ENCODE data around the gene CISH. TPM values are rescaled to one million over a fixed set of nuclear protein-coding genes. Genes with fewer than 3 reads are reported as not detected.

The CISH gene
- total and polyA plus RNA-seq, 10 of the 15 experiments (the other 5 are each of a cell fraction or from before 2014, with no cell fraction given), result 0.21 to 4.4 (median 1.8) TPM

GRCh38 chr3:50586763-50587070 is 24.9 kb downstream of the CISH start (continued):
- TF ChIP-seq ZBTB40 (IDR thresholded peaks at IDR 0.05; ENCODE audit: borderline replicate concordance), result no peak
- TF ChIP-seq RB1 (IDR thresholded peaks at IDR 0.05; ENCODE audit: borderline replicate concordance), result no peak
- TF ChIP-seq ZNF24 (IDR thresholded peaks at IDR 0.05), result no peak

GRCh38 chr3:50585919-50586762 is 25.4 kb downstream of the CISH start:
- RAD21 ChIA-PET (ENCODE audit: unreplicated experiment), result interaction anchor here (0.5 to 8.2 kb wide), 8 partner anchors 9 to 1617 kb away, joined by 3 to 135 read pairs (median 4); partner anchors contain the start of genes CISH and HEMK1
- no TSS peak for BruUV-seq (replicated peaks)
- Histone ChIP-seq H3K27ac (ENCODE audit: control insufficient read depth, insufficient read depth) (no peak overlapping the region), H3K4me2 (ENCODE audit: control insufficient read depth, insufficient read depth) (no peak overlapping the region), H2AFZ (ENCODE audit: control insufficient read depth, low read depth, low read length) (no peak overlapping the region), H4K20me1 (ENCODE audit: control insufficient read depth, insufficient read depth) (no peaks in the 10 kb centered on the region), H3K4me3 (no peak overlapping the region), H3K27me3 (replicated peaks in 1 of 2; ENCODE audit: control insufficient read depth in 2 of 2, insufficient read depth in 2 of 2, low read length in 1 of 2) (no peaks in the 10 kb centered on the region), H3K9ac (ENCODE audit: control insufficient read depth, insufficient read depth, low read length) (no peak overlapping the region), H3K79me2 (ENCODE audit: control insufficient read depth, insufficient read depth, low read length) (no peaks in the 10 kb centered on the region), H3K9me3 (replicated peaks; ENCODE audit: control insufficient read depth, insufficient read depth, low read length) (no peaks in the 10 kb centered on the region), H3K36me3 (ENCODE audit: control insufficient read depth in 2 of 2, insufficient read depth in 2 of 2, low read length in 1 of 2) (no peaks in the 10 kb centered on the region), H3K4me1 (ENCODE audit: control insufficient read depth, insufficient read depth, low read length) (peaks cover 29% of the 10 kb centered on the region)
- SMC1A ChIA-PET (ENCODE audit: uncharacterized antibody, unreplicated experiment), result interaction anchor here (1.4 to 10.0 kb wide), 4 partner anchors 9 to 27 kb away, joined by 4 to 186 read pairs (median 49); partner anchors contain the start of genes CISH, HEMK1 and MAPKAPK3
- POLR2A ChIA-PET, result interaction anchor here (0.7 to 7.0 kb wide), 6 partner anchors 15 to 226 kb away, joined by 3 to 54 read pairs (median 4); partner anchors contain the start of genes C3orf18, CISH and HEMK1
- TF ChIP-seq TCF3 (IDR thresholded peaks at IDR 0.05; ENCODE audit: borderline replicate concordance, insufficient read depth, low read depth, low read length) (no peak), EED (IDR thresholded peaks at IDR 0.05; ENCODE audit: low read depth) (peak; percentile 65; the same call in 1 of the 2 replicates), BCL3 (IDR thresholded peaks at IDR 0.05; ENCODE audit: borderline replicate concordance, insufficient read depth, low read depth, low read length, poor library complexity, severe bottlenecking) (peak; percentile 64), CBX3 (IDR thresholded peaks at IDR 0.05; ENCODE audit: borderline replicate concordance, low read depth) (no peak), RBBP5 (conservative IDR thresholded peaks at IDR 0.05) (no peak), EGR1 (IDR thresholded peaks at IDR 0.05; ENCODE audit: borderline replicate concordance in 1 of 2, low read depth in 2 of 2, low read length in 2 of 2) (peak in 1 of 2 experiments; percentile 44; a peak in 1 of 3 replicates), CBFB (IDR thresholded peaks at IDR 0.05; ENCODE audit: low read depth) (no peak), RUNX3 (IDR thresholded peaks at IDR 0.05; ENCODE audit: low read length) (peak; percentile 50; the same call in 1 of the 2 replicates), IRF4 (IDR thresholded peaks at IDR 0.05; ENCODE audit: low read depth, low read length) (peak; percentile 55; the same call in 1 of the 2 replicates), ZSCAN29 (IDR thresholded peaks at IDR 0.05) (no peak), JUNB (IDR thresholded peaks at IDR 0.05) (peak; percentile 72)
- no peak for FAIRE-seq
- 52% methylated on average over 6 of the region's 6 CpGs for WGBS (ENCODE audit: insufficient coverage, insufficient replicate concordance, low lambda C conversion rate, missing lambda C conversion rate)
- intact Hi-C loops (cut with micrococcal nuclease; ENCODE audit: unreplicated experiment) (no loop called here), in situ Hi-C loops (cut with MboI) (no loop called here)
- no peak for ATAC-seq
- no peak for DNase-seq (ENCODE audit: low read depth, low spot score)
- CTCF ChIA-PET, result interaction anchor here (1.1 to 11.1 kb wide), 5 partner anchors 15 to 43 kb away, joined by 3 to 317 read pairs (median 4); partner anchors contain the start of genes C3orf18, CISH, HEMK1 and MAPKAPK3

Data from GM12878 (cell line).